AG08395 (cell line): ENCODE data around the gene EFNA5.

Source experiments
- DNase-seq: peaks from one replicate; pipeline ENCODE4 v3.0.0; 2012; ENCODE audit warnings: mixed read lengths, low spot score

The EFNA5 gene

GRCh38 chr5:107672211-107673038 is 1.7 kb upstream of the EFNA5 start:
- DNase-seq = peak; percentile 62

DNA sequence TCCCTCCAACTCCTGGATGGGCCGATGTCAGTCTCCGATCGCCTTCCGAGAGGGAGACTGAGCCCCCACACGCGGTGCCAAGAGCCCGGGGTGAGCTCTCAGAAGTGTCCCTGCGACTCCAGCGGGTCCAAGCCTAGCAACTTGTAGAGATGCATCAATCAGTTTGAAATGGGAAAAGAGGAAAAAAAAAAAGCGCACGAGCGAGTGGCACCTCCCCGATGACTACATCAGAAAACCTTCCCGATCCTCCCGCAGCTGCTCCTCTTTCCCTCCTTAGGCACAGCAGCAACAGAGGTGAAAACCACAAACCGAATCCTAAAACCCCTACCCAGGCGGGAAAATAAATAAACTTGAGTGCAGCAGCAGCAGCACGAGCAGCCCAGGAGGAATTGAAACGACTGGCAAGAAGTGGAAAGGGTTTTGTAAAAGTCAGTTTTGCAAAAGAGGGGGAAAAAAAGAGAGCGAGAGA is 1.0 kb upstream of the EFNA5 start:
- peak; percentile 41 for DNase-seq

- peak; percentile 10 for DNase-seq
Measured at GRCh38 chr5:107670087-107670931, 428 bp downstream of the EFNA5 start.

GRCh38 chr5:107669096-107670031 is 1.4 kb downstream of the EFNA5 start:
- DNase-seq = peak; percentile 4

- DNase-seq = no peak
Measured at GRCh38 chr5:107668154-107669095, 2.3 kb downstream of the EFNA5 start.

DNA sequence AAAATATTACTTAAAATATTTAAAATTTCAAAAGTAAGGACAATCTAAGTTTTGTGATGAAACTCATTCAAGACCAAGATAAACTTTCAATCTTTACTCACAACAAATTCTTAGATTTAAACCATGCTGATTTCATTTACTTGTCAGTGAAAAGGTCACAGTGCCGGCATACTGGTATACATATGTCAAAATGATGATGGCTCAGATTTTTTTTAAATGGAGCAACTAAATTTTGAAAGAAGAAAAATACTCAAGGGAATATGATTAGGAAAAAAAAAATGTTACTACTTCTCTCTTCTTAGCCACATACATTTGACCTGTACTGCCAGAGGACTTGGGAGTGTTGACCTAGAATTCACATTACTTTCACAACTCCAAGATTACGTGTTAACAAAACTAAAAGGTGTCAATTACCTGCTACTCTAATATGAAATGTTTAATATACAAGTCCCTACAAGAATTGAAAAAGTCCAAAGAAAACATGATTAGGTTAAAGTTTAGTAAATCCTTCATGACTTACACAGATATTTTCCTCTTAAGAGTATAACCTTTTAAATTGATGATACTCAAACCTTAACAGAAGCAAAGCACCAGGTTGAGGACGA is 4.6 kb downstream of the EFNA5 start:
- DNase-seq = no peak

DNA sequence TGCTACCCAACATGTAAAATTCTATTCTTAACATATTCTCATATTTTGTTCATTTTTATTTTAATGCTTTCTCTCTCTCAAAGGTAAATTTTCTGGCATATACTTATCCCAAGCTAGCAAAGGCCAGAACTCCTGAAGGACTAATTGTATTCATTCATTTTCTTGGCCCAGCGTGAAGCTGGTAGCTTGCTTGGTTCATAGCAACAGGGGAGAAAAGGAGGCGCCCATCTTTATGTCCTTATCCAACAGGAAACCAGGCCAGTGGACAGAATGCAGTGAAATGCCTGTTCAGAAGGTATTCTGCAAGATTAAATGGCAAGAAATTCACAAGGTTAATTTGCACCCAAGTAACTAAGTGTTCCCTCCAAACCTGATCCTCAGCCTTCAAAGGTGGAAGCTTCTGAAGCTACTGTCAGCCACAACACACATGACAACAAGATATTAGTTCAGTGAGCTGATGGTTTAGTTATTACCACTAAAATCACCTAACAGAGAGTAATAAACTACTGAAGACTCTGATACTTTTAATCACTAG is 5.6 kb downstream of the EFNA5 start:
- DNase-seq = no peak

DNA sequence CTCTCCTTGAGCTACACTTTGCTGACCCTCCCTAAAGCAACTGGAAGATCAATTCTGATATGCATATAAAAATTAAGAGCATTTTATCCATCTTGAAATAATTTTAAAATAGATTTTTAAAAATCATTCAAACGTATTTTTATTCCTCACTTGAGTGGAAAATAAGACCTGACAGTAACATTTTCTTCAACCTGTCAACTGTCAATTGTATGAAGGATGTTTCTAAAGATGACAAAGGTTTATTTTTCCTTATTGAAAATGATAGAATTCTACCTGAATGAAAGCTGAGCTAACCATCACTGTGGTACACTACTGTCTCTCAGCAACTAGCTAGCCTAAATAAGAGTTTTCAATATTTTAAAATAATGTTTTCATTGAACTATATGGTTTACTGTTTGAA is 7.0 kb downstream of the EFNA5 start:
- no peak for DNase-seq

DNA sequence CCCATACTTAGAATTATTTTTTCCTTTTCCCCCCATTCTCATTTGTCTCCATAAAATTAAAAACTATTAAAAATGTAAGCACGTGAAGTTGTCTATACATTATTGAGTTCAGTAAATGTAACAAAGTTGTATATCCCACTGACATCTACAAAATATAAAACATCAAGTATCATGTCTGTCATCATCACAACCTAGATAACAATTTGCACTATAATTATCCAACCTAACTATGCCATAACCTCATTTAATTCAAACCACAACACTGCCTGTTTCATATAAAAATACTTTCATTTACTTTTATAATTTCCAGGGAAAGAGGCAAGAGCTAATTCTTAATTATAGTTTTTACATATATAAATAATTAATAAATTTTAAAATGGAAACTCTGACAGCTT is 9.1 kb downstream of the EFNA5 start:
- no peak for DNase-seq

DNA sequence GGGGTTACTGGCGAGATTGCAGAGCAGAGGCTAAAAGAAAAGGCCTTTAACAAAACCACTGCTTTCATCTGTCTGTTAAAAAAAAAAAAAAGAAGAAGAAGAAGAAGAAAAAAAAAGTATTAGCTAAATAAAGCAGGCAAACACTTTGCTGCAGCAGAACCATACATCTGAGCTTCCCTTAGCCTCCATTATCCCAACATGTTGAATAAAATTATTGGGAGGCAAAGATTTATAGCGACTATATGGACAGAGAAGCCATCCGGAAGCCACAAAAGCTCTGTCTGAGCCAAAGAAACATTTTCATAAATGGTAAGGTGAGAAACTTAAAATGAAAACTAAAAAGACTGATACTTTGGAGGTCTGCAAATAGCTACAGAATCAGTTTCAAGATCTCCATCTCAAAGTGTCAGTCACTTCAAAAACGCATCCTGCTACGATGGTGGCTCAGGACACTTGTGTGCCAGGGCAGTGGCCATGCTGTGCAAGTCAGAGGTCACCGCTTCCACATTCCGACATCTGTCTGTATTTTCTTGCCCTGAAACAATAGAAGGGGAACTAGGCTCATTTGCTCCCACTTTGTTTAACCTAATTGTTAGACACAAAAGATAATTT is 9.6 kb downstream of the EFNA5 start:
- DNase-seq = no peak

DNA sequence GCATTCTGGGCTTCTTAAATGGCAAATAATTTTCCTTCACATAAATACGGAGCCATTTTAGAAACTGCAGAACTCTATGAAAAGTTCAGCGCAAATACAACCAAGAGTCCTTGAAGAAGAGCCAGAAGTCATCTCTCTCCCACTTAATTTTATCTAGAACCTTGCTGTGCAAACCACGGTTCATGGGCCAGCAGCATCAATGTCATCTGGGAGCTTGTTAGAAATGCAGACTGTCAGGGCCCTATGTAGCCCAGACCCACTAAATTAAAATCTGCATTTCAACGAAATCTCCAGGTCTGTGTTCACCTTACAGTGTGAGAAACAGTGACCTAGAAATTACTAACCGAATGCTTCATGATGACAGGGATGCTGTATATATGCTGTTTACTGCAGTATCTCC is 12.2 kb downstream of the EFNA5 start:
- no peak for DNase-seq

GRCh38 chr5:107655831-107656230 is 14.9 kb downstream of the EFNA5 start:
- no peak for DNase-seq

GRCh38 chr5:107654827-107655226 is 15.9 kb downstream of the EFNA5 start:
- no peak for DNase-seq

DNA sequence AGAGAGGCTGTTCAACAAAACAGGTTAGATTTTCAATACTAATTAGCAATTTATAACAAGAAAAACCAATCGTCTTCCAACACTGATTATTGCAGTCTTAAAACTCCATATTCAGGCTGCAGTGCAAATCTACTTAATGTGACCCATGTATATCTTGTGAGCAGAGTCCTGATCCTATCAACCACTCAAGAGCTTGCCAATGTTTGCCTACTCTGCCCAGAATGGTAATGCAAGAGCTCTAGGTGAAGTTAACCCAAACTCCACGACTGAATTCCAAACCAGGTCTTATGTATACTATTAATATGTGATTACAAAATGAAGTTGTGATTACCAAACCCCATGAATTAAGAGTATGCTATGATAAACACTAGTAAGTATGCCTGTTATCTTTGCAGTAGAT is 17.1 kb downstream of the EFNA5 start:
- no peak for DNase-seq

GRCh38 chr5:107652839-107653607 is 17.7 kb downstream of the EFNA5 start:
- DNase-seq = no peak

DNA sequence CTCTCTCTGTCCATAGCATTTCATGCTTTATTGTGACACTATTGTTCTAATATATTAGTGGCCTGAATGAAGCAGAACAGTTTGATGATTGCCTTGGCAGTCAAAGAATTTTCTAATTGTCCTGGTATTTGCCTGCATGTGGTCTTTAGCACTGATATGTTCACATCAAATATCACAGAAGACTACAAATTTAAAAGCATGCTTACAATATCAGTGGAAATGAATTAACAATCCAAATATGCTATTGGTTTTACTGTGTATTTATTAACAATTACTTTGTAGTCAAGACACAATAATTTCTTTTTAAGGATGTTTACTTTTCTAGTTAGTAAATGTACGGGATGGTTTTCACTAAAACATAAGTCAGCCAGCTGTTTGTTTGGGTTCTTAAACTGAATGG is 18.3 kb downstream of the EFNA5 start:
- DNase-seq = no peak

DNA sequence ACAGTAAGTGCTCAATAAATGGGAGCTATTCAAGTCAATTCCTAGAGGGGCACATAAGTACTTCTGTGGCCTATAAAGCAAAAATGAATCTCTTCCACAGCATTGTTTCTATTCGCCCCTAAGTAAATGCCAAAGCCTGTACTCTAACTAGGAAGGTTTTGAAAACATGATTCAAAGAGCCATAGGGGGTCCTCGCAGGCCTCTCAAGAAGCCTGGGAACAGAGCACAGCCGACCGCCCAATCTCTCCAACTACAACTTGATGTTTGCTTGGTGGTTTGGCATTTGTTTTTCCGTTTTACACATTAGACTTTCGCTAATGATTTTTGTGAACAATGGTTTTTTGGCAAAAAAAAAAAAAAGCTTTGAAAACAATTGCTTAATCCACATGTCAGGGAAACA is 19.4 kb downstream of the EFNA5 start:
- DNase-seq = no peak

GRCh38 chr5:107646418-107646817 is 24.3 kb downstream of the EFNA5 start:
- no peak for DNase-seq

DNA sequence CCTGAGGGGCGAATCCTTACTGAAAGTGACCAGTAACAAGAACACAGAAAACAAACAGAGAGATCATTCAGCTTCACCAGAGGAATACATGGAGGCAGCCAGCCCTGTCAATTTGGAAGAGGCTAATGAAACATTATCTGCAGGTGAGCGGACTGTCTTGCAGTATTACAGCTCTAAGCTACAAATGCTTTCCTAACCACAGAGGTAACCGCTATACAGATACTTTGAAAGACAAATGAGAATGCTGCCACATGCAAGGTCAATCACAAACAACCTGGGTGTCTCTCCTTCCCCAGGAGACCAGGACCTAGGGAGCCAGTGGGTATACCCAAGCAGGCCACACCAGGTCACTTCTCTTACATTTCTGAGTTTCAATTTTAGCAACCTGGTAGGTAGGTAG is 30.2 kb downstream of the EFNA5 start:
- DNase-seq = no peak
